CD4-positive, CD25-positive, alpha-beta regulatory T cell (primary cell): ENCODE data around the gene LIN7B. TPM values are rescaled to one million over a fixed set of nuclear protein-coding genes. Genes with fewer than 3 reads are reported as not detected.
A peak's percentile ranks its signal among the peaks of the same experiment; 100 is the strongest.

Experiments
- ATAC-seq, 2 donors: fragments of 150-1000 bp; cut with Tn5 transposase; one replicate each; pipeline ENCODE4 v1.10.0; 2021; ENCODE audit warnings: low read depth in 2 of 2, moderate number of reproducible peaks in 2 of 2, moderate library complexity in 1 of 2
- DNase-seq, 3 donors: peaks; one replicate each; pipeline versions ENCODE4 v3.0.0 to v3.0.0-alpha.2; 2012 to 2022; ENCODE audit warnings: mixed read lengths in 1 of 3
- H3K27ac ChIP-seq: one replicate; pipeline ENCODE4 v1.7.0; 2013; ENCODE audit warnings: mild to moderate bottlenecking, low read length; ENCODE audit not compliant: insufficient read depth, poor library complexity, severe bottlenecking
- H3K27me3 ChIP-seq: one replicate; pipeline ENCODE4 v1.7.0; 2013; ENCODE audit warnings: low read length; ENCODE audit not compliant: control insufficient read depth, insufficient read depth
- H3K36me3 ChIP-seq: one replicate; pipeline ENCODE4 v1.7.0; 2013; ENCODE audit warnings: mild to moderate bottlenecking, low read length, moderate library complexity; ENCODE audit not compliant: control insufficient read depth, insufficient read depth
- H3K4me1 ChIP-seq: 2 replicates; pipeline ENCODE4 v1.7.0; 2013; ENCODE audit warnings: mild to moderate bottlenecking, low read length; ENCODE audit not compliant: insufficient read depth, control insufficient read depth, poor library complexity, severe bottlenecking
- H3K4me3 ChIP-seq: one replicate; pipeline ENCODE4 v1.7.0; 2013; ENCODE audit warnings: low read depth, mild to moderate bottlenecking, low read length, moderate library complexity
- H3K9me3 ChIP-seq, 2 experiments: 1 replicate in 1 of 2; 2 replicates in 1 of 2; pipeline ENCODE4 v1.7.0; 2013; ENCODE audit warnings: low read length in 2 of 2, mild to moderate bottlenecking in 1 of 2, moderate library complexity in 1 of 2; ENCODE audit not compliant: control insufficient read depth in 2 of 2
- H3K27ac Mint-ChIP-seq, 3 donors: one replicate each; pipeline ENCODE4 v1.8.0; 2020 to 2022; ENCODE audit warnings: mild to moderate bottlenecking in 3 of 3, mixed read lengths in 3 of 3, moderate library complexity in 2 of 3
- H3K27me3 Mint-ChIP-seq: one replicate; pipeline ENCODE4 v1.8.0; 2022; ENCODE audit warnings: mild to moderate bottlenecking, mixed read lengths
- H3K36me3 Mint-ChIP-seq: one replicate; pipeline ENCODE4 v1.8.0; 2020; ENCODE audit warnings: mixed read lengths
- H3K4me1 Mint-ChIP-seq, 4 donors: one replicate each; pipeline ENCODE4 v1.8.0; 2020 to 2022; ENCODE audit warnings: mixed read lengths in 4 of 4, mild to moderate bottlenecking in 1 of 4
- H3K4me3 Mint-ChIP-seq, 4 donors: one replicate each; pipeline ENCODE4 v1.8.0; 2020 to 2022; ENCODE audit warnings: mild to moderate bottlenecking in 4 of 4, mixed read lengths in 4 of 4, moderate library complexity in 3 of 4
- H3K9me3 Mint-ChIP-seq, 7 donors: one replicate each; pipeline ENCODE4 v1.8.0; 2020 to 2022; ENCODE audit warnings: mixed read lengths in 7 of 7, mild to moderate bottlenecking in 3 of 7, moderate library complexity in 2 of 7
- polyA plus RNA-seq, 4 donors: library from polyadenylated mRNA; unstranded; fragments of 300-500 nt; fragmentation: Illumina TruSeq; gene quantifications; one replicate each; pipeline ENCODE4 v1.2.3, GENCODE V29; 2021
- total RNA-seq: library from RNA; stranded (reverse); gene quantifications from one replicate; pipeline ENCODE4 v1.2.3, GENCODE V29; 2022

Gene LIN7B
- total and polyA plus RNA-seq, 5 donors from 2014 or later: 2.6 to 5.5 (median 4.4) TPM

DNA sequence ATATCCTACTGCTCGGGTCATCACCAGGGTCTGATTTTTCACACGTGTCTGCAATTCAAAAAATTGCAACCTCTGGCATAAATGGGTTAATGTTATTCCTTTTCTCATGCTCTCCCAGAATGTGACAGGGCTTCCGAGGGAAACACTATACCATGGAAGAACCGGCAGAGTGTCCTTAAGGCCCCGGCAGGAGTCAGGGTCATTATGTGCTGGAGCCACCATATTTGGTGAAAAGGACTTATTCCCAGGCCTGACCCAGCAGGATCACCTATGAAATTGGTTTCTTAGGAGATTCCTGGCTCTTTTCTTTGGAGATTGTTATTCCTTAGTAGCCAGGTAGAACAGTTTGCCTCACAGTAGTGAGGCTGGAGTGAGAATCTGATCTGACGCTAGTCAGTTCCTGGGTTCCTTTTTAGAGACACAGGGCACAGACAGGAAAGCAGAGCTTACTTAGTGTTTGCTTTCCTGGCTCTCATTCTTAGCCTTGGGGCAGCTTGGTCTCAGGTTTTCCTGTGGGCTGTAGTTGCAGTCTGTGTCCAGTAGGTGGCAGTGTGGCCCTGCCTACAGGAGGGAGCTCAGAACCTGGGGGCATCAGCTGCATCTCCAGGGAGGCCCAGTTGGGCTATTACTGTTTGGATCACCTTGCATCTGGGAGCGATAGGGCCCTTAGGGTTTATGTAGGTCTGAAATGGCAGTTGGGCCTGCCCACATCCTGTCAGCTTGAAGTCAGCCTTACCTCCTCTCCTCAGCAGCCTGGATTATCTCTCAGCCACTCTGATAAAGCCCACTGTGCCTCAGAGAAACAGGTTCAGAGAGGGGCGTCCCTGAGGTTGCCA lies 16.5 kb upstream of the LIN7B start:
- Mint-ChIP-seq H3K36me3 (peaks cover 23% of the 10 kb centered on the region), H3K27ac (no peak overlapping the region), H3K4me1 (peaks cover 4 to 20% (median 7%) of the 10 kb centered on the region in 4 donors), H3K27me3 (no peaks in the 10 kb centered on the region), H3K4me3 (no peak overlapping the region), H3K9me3 (no peaks in the 10 kb centered on the region)
- H3K4me3 ChIP-seq: no peak overlapping the region
- no peaks in the 10 kb centered on the region for H3K4me1 ChIP-seq
- ATAC-seq: peak; percentile 79 to 82
- peaks cover 72% of the 10 kb centered on the region for H3K36me3 ChIP-seq
- DNase-seq: peak; percentile 64 to 80 (median 77)
- H3K27me3 ChIP-seq: no peaks in the 10 kb centered on the region
- no peaks in the 10 kb centered on the region for H3K9me3 ChIP-seq
- H3K27ac ChIP-seq: no peak overlapping the region

DNA sequence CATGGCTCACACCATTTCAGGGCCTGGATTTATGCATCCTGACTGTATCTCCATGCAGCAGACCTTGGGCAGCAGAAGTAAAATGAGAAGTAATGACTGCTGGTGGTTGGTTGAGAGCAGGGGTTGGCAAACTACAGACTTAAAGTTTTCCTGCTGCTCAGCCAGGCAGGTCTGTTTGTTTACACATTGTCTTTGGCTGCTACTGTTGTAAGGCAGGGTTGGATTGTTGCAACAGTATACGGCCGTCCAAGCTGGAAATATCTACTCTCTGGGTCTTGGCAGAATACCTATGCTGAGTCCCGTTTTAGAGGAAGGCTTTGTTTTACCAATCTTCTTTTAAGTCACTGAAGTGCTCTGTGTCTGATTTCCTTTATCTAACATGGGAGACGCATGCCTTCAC lies 15.4 kb upstream of the LIN7B start:
- Mint-ChIP-seq H3K4me1 (peaks cover 4 to 20% (median 7%) of the 10 kb centered on the region in 4 donors), H3K27me3 (no peaks in the 10 kb centered on the region), H3K4me3 (no peak overlapping the region), H3K27ac (no peak overlapping the region), H3K36me3 (peaks cover 23% of the 10 kb centered on the region), H3K9me3 (no peaks in the 10 kb centered on the region)
- H3K4me1 ChIP-seq: no peaks in the 10 kb centered on the region
- DNase-seq (no peak), ATAC-seq (no peak)
- peaks cover 68% of the 10 kb centered on the region for H3K36me3 ChIP-seq
- no peaks in the 10 kb centered on the region for H3K9me3 ChIP-seq
- H3K27ac ChIP-seq: no peak overlapping the region
- H3K4me3 ChIP-seq: no peak overlapping the region
- no peaks in the 10 kb centered on the region for H3K27me3 ChIP-seq

DNA sequence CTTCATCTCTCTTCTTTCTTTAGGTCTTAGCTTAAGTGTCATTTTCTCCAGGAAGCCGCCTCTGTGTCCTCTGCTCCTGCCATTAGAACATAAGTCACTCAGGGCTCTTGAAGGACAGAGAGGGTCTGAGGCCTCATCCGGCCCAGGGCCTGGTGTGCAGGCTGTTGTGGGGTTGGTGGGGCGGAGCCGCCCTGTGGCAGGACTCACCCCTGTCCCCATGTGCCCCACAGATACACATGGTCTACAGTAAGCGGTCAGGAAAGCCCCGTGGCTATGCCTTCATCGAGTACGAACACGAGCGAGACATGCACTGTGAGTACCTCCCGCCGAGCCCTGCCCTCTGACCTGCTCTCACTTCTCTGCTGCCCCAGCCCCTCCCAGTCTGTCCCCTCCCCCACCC lies 13.0 kb upstream of the LIN7B start:
- H3K4me1 ChIP-seq: no peaks in the 10 kb centered on the region
- peaks cover 30% of the 10 kb centered on the region for H3K36me3 Mint-ChIP-seq
- no peak overlapping the region for H3K4me3 ChIP-seq
- no peak overlapping the region for H3K4me3 Mint-ChIP-seq
- H3K27ac Mint-ChIP-seq: no peak overlapping the region
- no peak overlapping the region for H3K27ac ChIP-seq
- no peaks in the 10 kb centered on the region for H3K9me3 Mint-ChIP-seq
- ATAC-seq (no peak), DNase-seq (no peak)
- H3K4me1 Mint-ChIP-seq: peaks cover 2 to 10% (median 3%) of the 10 kb centered on the region in 4 donors
- no peaks in the 10 kb centered on the region for H3K27me3 ChIP-seq
- H3K27me3 Mint-ChIP-seq: no peaks in the 10 kb centered on the region
- no peaks in the 10 kb centered on the region for H3K9me3 ChIP-seq
- peaks cover 65% of the 10 kb centered on the region for H3K36me3 ChIP-seq

DNA sequence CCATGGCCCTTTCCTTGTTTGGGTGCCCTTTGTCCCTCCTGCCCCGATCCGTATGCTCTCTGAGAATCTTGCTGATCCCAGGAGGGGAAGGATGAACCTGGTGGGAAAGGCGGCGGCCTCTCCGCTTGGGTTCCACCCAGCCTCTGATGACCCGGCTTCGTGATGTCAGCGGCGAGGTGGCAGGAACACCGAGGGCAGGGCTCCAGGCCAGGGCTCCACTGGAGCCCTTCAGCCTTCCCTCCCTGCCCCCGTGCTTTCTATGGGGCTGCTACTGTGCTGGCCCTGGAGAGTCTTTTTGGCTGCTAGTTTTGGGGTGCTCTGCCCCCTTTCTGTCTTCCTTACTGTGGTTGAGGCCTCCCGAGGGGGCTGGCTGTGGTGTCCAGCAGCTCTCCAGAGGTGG lies 11.9 kb upstream of the LIN7B start:
- no peaks in the 10 kb centered on the region for H3K9me3 Mint-ChIP-seq
- no peak overlapping the region for H3K4me3 Mint-ChIP-seq
- Histone ChIP-seq H3K36me3 (peaks cover 74% of the 10 kb centered on the region), H3K4me3 (no peak overlapping the region), H3K27me3 (no peaks in the 10 kb centered on the region), H3K4me1 (no peaks in the 10 kb centered on the region), H3K27ac (no peak overlapping the region), H3K9me3 (no peaks in the 10 kb centered on the region)
- peaks cover 39% of the 10 kb centered on the region for H3K36me3 Mint-ChIP-seq
- H3K4me1 Mint-ChIP-seq: peaks cover 2 to 16% (median 8%) of the 10 kb centered on the region in 4 donors
- ATAC-seq: no peak
- no peaks in the 10 kb centered on the region for H3K27me3 Mint-ChIP-seq
- DNase-seq: no peak
- H3K27ac Mint-ChIP-seq: no peak overlapping the region

DNA sequence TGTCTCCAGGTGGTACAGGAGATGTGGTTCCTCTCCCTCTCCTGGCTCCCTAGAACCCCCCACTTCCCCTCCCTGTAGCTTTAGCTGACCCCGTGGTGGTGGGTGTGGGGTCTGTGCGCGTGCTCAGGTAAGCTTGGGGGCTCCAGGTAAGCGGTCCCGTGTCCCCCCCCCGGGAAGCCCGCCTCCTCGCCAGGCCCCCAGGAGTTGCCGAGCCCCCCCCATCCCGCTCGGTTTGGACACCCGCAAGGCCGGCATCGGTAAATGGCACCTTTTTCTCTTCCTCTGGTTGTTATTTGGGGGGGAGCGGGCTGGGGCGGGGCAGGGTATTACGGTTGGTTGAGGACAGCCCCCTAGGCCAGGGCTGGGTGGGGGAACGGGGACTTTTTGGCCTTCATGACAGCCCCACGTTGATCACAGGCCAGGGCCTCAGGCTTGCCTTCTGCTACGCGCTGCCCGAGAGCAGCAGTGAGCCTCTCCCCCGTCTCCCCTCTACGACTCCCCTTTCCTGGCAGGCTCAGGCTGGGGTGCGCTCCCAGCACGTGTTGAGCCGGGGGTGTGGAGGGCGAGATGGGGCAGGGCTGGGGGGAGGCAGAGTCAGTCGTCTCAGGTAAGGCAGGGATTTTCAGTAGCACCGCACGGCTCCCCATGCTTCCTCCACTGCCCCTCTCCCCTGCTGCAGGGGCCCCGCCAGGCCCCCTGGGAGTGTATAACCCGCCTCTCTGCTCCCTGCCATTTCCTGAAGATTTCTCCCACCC lies 10.7 kb upstream of the LIN7B start:
- DNase-seq: no peak
- Histone ChIP-seq H3K36me3 (peaks cover 70% of the 10 kb centered on the region), H3K27me3 (no peaks in the 10 kb centered on the region), H3K4me3 (no peak overlapping the region), H3K27ac (no peak overlapping the region), H3K4me1 (no peaks in the 10 kb centered on the region), H3K9me3 (no peaks in the 10 kb centered on the region)
- no peaks in the 10 kb centered on the region for H3K9me3 Mint-ChIP-seq
- no peak overlapping the region for H3K4me3 Mint-ChIP-seq
- peaks cover 35% of the 10 kb centered on the region for H3K36me3 Mint-ChIP-seq
- H3K27ac Mint-ChIP-seq: no peak overlapping the region
- peaks cover 0 to 11% (median 6%) of the 10 kb centered on the region in 4 donors for H3K4me1 Mint-ChIP-seq
- H3K27me3 Mint-ChIP-seq: no peaks in the 10 kb centered on the region
- ATAC-seq: no peak

DNA sequence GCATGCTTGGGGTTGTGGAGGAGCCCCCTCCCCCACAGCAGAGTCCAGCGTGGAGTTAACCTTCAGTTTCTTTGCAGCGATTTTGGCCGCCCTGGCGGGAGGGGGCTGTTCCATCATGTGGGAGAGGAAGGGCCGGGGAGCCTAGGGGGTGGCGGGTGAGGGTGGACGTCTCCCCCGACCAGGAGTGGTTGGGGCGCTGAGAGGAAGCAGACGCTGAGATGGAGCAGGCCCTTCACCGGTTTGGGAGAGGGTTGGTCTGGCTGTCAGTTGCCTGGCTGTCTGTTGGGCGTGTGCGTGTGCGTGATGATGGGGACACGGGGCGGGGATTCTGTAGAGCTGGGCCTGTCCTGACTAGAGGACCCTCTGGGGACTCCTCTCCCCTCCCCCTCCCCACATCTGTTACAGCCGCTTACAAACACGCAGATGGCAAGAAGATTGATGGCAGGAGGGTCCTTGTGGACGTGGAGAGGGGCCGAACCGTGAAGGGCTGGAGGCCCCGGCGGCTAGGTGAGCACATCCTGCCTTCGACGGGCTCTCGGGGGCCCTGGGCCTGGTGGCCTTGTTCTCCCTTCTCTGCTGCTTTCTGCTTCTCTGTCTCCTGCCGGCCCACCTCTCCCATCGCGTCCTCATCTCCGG lies 9.8 kb upstream of the LIN7B start:
- no peak overlapping the region for H3K4me3 ChIP-seq
- ATAC-seq (no peak), DNase-seq (no peak)
- Mint-ChIP-seq H3K9me3 (no peaks in the 10 kb centered on the region), H3K4me3 (no peak overlapping the region), H3K36me3 (peaks cover 37% of the 10 kb centered on the region), H3K27me3 (no peaks in the 10 kb centered on the region), H3K27ac (no peak overlapping the region), H3K4me1 (peaks cover 0 to 11% (median 6%) of the 10 kb centered on the region in 4 donors)
- peaks cover 66% of the 10 kb centered on the region for H3K36me3 ChIP-seq
- no peaks in the 10 kb centered on the region for H3K9me3 ChIP-seq
- no peaks in the 10 kb centered on the region for H3K27me3 ChIP-seq
- no peaks in the 10 kb centered on the region for H3K4me1 ChIP-seq
- no peak overlapping the region for H3K27ac ChIP-seq

DNA sequence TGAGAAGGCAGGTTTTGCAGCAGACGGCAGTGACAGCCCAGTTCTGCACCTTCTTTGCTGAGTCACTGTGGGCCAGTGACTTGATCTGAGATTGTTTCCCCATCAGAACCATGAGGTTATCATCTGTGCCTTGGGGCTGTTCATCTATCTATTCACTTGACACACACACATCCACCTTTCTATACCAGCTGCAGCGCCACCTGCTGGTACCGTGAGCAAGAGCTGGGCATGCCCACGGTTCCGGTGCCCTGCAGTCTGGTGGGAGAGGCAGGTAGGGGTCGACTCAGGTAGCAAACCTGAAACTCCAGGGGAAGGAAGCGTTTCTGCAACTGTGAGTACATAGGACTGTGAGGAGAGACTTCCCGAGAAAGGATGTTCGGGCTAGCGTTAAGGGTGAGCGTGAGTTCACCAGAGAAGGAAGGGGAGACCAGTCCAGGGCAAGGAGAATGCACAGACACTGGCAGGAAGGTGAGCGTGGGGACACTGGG lies 7.5 kb upstream of the LIN7B start:
- Mint-ChIP-seq H3K36me3 (peaks cover 25% of the 10 kb centered on the region), H3K27ac (peak overlapping the region in 1 of 3 donors; percentile 52), H3K27me3 (no peaks in the 10 kb centered on the region), H3K4me1 (peaks cover 0 to 10% (median 5%) of the 10 kb centered on the region in 4 donors), H3K4me3 (peak overlapping the region in 2 of 4 donors; percentile 23 to 44), H3K9me3 (no peaks in the 10 kb centered on the region)
- H3K9me3 ChIP-seq: no peaks in the 10 kb centered on the region
- H3K27me3 ChIP-seq: no peaks in the 10 kb centered on the region
- H3K4me1 ChIP-seq: no peaks in the 10 kb centered on the region
- ATAC-seq: peak; percentile 62 to 64
- H3K4me3 ChIP-seq: no peak overlapping the region
- no peak overlapping the region for H3K27ac ChIP-seq
- peak; percentile 38 to 70 (median 62) for DNase-seq
- peaks cover 49% of the 10 kb centered on the region for H3K36me3 ChIP-seq
